SIG-M5 treated with dmso at 0.1 percent for 504 hours (cell line): ENCODE data around the gene HIVEP1.
A peak's percentile ranks its signal among the peaks of the same experiment; 100 is the strongest.

ENCODE experiments used
- DNase-seq: peaks from one replicate; lab custom pipeline; 2025; ENCODE audit not compliant: unreplicated experiment; lab: John Stamatoyannopoulos, UW

Gene HIVEP1

DNA sequence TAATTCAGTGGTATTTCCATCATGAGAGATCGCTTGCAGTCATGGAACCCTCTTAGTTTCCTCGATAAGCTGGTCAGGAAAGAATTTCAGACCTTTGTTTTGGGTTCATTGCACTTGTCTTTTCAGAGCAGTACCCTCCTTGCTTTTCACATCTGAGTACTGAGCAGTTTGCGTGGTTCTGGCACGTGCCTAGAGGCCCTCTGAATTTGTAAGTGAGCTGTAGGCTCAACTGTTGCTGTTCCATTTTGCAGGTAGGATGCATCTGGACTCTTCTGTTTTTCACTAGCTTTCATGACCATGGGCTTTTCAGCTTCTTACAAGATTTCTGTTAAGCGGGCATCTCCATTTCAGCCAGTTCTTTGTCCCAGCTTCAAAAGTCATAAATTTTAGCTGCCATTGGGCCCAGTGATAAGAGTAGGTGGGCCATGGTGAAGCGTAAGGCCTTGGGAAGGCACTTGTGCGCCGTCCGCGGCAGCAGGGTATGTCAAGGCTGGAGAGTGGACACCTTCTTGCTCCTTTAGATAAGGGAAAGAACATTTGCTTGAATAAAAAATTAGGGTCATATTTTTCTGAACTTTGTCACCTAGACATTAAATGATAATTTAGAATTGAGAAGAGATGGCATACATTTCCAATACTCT lies 35.8 kb downstream of the HIVEP1 start:
- DNase-seq, result no peak

- DNase-seq, result no peak
Measured at GRCh38 chr6:12048609-12049008, 36.5 kb downstream of the HIVEP1 start.

GRCh38 chr6:12049165-12049564 lies 37.1 kb downstream of the HIVEP1 start:
- no peak for DNase-seq

DNA sequence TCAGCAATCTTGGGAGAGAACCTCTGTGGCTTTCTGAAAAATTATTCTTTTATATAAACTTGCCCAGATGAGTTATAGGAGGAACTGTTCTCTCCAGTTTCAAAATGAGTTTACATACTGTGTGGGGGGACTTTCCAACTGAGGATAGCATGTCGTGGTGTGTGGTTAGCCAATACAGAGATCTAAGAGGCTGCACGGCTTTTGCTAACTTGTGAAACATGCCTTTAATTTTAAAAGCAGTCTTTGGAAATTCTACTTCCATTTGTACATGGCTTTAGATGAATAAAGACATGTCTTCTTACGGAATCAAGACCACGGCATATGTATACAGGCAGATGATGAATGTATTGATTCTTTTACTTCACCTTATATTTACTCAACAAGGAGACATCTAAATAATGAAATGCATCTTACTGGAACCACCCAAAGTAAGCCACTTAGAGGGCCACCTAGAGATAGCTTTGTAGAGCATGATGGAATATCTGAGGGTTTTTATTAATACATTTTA lies 39.8 kb downstream of the HIVEP1 start:
- peak; percentile 88 for DNase-seq

DNA sequence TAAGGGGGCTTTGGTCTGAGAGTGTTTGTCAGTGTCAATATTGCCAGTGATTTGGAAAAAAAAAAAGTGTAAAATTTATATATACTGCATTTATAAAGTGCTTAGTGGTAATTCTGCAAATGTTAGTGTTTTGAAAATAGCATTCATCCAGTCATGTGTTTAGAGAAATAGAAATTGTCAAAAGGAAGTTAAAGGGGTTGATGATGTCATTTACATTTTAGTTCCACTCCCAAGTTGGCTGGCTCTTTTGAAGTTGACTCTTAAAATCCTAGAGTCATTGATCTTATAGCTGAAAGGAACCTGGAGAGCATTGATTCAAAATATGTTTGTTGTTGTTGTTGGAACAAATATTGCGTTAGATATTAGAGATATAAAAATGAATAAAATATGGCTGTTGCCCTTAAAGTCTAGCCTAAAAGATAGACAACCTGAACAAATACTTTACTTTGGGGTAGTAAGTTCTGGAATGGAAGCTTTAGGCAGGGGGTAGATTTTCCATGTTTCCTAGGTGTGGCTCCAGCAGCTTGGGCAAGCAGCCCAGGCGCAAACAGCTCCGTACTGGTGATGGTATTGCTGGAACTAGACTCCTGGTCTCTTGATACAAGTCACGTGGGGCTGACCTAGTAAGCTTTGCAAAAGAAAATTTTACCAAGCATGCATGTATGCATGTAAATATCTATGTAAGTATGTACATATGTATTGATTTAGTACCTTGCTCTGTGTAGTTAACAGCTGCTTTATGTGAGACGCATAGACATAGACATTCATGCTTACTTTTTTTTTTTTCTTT lies 46.3 kb downstream of the HIVEP1 start:
- DNase-seq, result no peak

DNA sequence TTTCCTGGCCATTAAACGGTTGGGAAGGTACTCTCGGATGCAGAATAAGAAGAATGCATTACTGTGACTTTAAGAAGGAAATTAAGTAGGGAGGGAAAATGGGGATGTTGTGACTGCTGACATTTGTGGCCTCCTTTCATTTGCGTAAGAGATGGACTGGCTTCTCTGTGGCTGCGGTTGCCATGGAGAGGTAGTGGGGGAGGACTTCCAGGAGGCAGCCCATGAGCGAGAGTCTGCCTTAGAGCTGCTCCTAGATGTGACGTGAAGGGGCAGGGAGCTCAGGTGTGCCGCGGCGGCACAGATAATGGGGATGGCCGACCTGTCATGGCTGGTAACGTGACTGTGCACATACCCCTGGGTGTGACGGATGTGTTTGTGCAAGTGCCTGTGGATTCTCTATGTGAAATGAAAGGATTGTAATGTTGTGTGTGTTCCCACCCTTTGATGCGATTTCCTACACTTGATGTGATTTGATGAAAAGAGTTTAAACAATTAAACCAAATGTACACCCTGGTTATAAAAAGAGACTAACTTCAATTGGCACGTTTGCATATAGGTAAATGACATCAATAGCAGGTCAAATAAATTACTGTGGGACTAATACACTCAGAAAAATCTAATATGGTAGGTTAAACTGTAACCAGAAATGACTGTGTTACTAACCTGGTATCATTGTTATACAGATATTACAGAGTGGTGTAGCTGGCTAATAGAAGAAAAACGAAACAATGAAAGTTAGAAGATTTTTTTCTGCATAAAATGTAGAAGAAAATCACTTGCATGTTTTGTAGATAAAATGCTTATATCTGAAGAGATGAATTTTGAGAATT lies 48.9 kb downstream of the HIVEP1 start:
- peak; percentile 91 for DNase-seq

GRCh38 chr6:12062605-12063004 lies 50.5 kb downstream of the HIVEP1 start:
- no peak for DNase-seq

DNA sequence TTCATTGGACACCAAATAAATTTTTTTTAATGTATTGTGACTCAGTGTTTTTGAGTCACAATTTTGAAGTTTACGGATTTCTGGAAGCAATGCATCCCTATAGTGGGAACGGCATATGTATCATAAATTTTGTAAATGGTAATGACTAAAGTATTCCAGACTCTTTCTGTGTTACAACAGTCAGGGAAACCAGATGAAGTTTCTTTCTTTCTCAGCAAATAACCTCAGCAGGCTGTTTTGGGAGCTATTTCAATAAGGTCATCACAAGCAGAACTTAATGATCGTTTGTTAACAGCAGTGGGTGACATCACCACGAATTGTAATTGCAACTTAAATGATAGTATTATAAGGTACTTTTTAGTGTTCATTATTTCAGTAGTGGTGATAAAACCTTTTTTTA lies 52.0 kb downstream of the HIVEP1 start:
- no peak for DNase-seq

DNA sequence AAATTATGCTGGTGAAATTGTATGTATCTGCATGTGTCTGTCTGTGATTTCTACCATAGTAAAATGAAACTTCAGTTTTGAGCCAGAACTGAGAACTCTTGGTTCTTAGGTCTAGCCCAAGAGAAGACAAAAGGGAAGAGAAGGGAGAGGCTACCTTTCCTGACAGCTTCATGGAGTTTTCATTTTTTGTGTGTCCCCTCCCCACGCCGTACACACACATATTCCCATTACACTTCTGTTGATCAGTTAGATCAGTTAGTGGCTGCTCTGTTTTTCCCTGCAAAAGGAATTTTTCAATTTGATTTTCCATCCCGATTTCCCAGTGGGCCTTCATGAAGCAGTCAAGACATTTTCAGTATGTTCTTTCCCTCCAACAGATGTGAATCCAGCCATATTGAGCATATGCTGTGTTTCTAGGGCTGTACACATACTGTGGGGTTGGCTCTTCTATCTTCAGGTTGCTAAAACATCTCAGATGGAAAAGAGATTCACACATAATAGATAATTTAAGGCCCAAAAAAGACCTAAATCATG lies 52.5 kb downstream of the HIVEP1 start:
- DNase-seq, result no peak

- no peak for DNase-seq
Measured at GRCh38 chr6:12065321-12066140, 53.4 kb downstream of the HIVEP1 start.

DNA sequence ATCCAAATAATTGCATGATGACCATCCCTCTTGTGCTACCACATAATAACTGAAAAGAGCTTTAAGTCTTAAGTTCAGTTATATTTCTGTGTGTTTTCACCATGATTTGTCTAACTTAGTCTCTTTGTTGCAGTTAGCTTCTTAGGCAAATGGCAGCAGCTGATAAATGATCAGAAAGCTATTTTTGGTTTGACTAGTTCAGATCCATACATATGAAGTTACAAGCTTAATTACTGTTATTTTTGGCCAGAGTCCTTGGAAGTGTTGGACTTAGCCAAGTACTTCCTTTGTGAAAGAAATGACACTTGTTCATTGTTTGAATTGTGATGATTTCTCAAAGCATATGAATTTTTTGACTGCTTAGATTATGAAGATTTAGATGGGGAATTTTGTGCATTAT lies 54.2 kb downstream of the HIVEP1 start:
- no peak for DNase-seq

DNA sequence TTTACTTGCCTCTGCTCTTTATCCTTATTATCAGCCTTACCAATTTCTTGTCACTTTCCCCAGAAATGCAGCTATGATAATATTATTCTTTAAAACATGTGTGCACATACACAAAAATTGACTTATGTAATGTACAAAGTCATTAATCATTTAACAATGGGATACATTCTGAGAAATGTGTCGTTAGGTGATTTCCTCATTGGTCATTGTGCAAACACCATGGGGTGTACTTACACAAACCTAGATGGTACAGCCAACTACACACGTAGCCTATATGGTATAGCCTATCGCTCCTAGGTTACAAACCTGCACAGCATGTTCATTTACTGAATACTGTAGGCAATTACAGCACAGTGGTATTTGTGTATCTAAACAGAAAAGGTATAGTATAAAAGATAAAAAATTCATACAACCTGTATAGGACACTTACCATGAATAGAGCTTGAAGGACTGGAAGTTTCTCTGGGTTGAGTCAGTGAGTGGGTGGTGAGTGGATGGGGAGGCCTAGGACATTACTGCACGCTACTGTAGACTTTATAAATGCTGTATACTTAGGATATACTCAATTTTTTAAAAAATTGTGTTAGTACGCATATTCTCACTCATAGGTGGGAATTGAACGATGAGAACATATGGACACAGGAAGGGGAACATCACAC lies 56.9 kb downstream of the HIVEP1 start:
- DNase-seq, result no peak

GRCh38 chr6:12069891-12070529 lies 57.9 kb downstream of the HIVEP1 start:
- no peak for DNase-seq

DNA sequence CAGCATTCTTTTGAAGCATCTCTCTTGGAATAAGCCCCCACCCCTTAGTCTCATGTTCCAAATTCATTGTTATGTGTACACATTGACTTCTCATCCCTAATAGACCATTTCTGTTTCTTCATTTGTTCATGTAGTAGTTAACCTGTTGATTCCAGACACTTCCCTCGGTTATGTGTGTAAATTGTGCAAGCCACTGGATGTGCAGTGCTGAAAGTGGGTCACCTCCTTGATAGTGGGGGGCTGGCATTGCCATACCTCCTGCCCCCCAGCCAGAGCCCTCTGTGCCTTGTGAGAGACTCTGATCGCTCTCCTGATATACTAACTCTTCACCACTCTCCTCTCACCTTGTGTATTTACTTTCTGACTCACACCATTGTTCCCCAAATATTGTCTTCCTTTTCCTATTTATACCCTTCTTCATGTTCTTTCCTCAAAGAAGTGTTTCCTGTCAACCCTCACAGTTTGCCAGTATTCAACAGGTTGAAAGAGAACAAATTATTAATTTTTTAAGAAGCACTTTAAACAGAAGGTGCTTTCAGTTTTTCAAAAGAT lies 59.0 kb downstream of the HIVEP1 start:
- no peak for DNase-seq

DNA sequence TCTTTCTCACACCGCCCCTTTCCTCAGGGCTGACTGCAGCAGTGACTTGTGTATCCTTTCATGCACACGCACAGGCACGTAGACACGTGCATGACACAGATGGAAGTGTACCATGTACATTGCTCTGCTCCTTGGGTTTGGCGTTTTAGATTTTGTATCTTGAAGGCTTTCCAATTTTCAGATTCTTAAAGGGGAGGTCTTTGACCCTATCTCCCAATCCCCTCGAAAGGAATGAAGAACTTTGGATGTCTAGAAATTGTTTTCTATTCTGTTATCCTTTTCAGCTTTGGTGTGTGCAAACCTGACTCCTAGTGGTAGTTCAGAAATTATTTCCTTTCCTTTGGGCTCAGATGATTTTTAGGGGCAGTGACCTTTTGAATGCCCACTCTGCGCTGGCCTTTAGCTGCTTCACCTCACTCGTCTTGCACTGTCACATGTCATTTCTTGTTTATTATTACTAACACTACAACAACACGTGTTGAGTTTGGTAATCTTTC lies 63.0 kb downstream of the HIVEP1 start:
- DNase-seq, result no peak

DNA sequence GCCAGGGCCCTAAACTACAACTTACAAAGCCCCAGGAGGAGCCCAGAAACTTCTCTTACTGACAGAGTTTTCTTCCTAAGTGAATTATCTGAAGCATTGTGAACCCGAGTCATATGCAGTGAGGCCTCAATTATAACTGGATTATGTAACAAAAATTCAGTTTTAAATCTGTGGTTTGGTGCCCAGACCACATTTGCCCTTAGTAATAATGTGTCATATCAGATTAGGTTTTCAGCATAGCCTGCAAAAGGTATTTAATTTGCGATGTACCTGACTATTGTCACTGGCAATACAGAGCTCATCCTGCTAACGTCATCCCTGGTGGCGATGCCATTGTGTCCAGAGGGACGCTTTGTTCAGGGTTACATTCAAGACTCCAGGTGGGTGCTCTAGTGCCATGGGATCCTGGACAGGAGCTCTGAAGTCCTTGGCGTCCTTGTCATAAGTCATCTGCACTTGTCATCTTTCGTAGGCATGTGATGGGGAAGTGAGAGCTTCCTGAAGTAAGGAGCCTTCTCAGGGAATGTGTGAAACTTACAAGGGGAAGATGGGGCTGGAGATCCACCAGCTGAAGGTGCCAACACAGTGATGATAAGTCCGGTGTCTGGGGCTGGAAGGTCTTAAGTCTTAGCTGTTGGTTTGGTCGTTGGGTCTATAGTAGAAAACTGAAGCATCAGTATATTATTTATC lies 65.1 kb downstream of the HIVEP1 start:
- no peak for DNase-seq

DNA sequence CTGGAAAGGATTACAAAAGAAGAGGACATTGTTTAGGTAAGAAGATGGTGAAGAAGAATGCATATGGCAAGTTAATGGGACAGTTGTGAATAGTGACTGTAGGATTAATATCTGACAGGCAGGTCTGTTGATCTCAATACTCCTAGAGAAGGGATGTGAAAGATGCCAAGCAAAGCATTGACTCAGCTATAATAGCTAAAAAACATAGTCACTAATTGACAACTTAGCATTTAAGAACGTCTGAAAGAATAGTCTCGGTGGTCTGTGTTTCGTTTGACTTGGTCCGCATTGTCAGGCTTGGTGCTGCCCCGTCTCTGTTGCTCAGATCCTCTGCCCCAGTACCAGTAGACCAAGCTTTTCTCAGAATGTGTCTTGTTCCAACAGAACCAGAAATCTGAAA lies 65.9 kb downstream of the HIVEP1 start:
- DNase-seq, result no peak

DNA sequence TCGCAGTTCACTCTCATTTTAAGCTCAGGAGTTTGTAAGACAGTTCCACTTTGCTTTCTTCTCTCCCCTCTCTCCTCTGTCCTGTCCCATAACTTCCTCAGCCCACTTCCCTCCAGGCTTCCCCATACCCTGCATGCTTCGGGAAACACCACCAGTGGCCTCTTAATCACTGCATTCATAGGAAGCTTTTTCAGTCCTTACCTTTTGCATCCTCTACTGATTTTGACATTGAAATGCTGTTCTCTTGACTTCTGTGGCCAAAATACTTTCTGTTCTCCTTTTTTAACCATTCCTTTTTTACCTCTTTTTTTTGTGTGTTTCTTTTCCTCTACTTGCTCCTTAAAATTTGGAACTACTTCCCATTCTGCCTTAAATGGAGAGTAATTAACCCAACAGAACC lies 69.7 kb downstream of the HIVEP1 start:
- DNase-seq, result no peak
